ENCODE data around the gene HOXB8. TPM values are rescaled to one million over a fixed set of nuclear protein-coding genes. Genes with fewer than 3 reads are reported as not detected.
A peak's percentile ranks its signal among the peaks of the same experiment; 100 is the strongest.

HOXB8 gene
- total and polyA plus RNA-seq, 2 of the 13 experiments (the other 11 are each of a cell fraction or from before 2014, with no cell fraction given) = not detected

GRCh38 chr17:48609033-48609432 is 6.1 kb downstream of the HOXB8 start:
- H4K20me1 ChIP-seq (ENCODE audit: insufficient read depth, low read length) = no peaks in the 10 kb centered on the region; the same call in 1 of the 2 replicates
- H3K27me3 ChIP-seq (ENCODE audit: control insufficient read depth in 1 of 2, insufficient read depth in 2 of 2, low read length in 2 of 2) = peaks cover 21 to 95% of the 10 kb centered on the region in 2 experiments; a peak in 4 of 5 replicates
- H3K4me1 ChIP-seq (ENCODE audit: insufficient read depth, low read length) = peaks cover 23% of the 10 kb centered on the region
- FAIRE-seq (no peak), ATAC-seq (no peak), DNase-seq (ENCODE audit: low spot score) (no peak)
- H3K9me3 ChIP-seq (ENCODE audit: low read length) = no peaks in the 10 kb centered on the region
- POLR2A ChIA-PET = no interaction called here
- intact Hi-C loops (cut with micrococcal nuclease; ENCODE audit: unreplicated experiment) (no loop called here), in situ Hi-C loops (cut with HindIII; ENCODE audit: extremely low pct_ligation_motif_present, low pct_unique_long_range_greater_than_20kb) (no loop called here)
- H3K27ac ChIP-seq (ENCODE audit: extremely low read length, insufficient read depth, low read length) = no peak overlapping the region
- H3K4me2 ChIP-seq (ENCODE audit: low read depth, low read length) = no peak overlapping the region
- TF ChIP-seq ZNF407 (CRISPR knock-in tag; IDR thresholded peaks at IDR 0.05; ENCODE audit: not compliant biosample characterization) (no peak), EZH2 (conservative IDR thresholded peaks at IDR 0.05; ENCODE audit: low read depth, low read length) (0 out of 2 replicates have a peak, but pooled peaks have one; percentile 26), AKAP8 (CRISPR knock-in tag; IDR thresholded peaks at IDR 0.05) (no peak), CENPX (CRISPR knock-in tag; IDR thresholded peaks at IDR 0.05) (no peak)
- TF ChIP-seq, protein P1, sequence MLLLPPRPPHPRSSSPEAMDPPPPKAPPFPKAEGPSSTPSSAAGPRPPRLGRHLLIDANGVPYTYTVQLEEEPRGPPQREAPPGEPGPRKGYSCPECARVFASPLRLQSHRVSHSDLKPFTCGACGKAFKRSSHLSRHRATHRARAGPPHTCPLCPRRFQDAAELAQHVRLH (CRISPR knock-in tag; IDR thresholded peaks at IDR 0.05; ENCODE audit: borderline replicate concordance, low read depth) = no peak
- H2AFZ ChIP-seq (ENCODE audit: low read length) = no peak overlapping the region
- CTCF ChIA-PET (ENCODE audit: low intra/inter-chr PET ratio, low total read pairs) = no interaction called here
- H3K4me3 ChIP-seq (replicated peaks in 1 of 3; ENCODE audit: insufficient read depth in 1 of 3, low read depth in 2 of 3, low read length in 3 of 3) = no peak overlapping the region
- BruUV-seq (replicated peaks) = no TSS peak
- H3K79me2 ChIP-seq (ENCODE audit: insufficient read depth, low read length) = no peaks in the 10 kb centered on the region
- no peaks in the 10 kb centered on the region for H3K36me3 ChIP-seq (replicated peaks in 1 of 2; ENCODE audit: control insufficient read depth in 1 of 2, insufficient read depth in 2 of 2, low read length in 2 of 2)
- H3K9ac ChIP-seq (ENCODE audit: insufficient read depth, low read depth, low read length) = no peak overlapping the region

Data from HepG2 (cell line).